GM12878 (cell line): ENCODE data around the gene COQ6.
"Not testable (repeated sequence)": the region's sequence is repeated elsewhere in the genome, so short reads cannot be mapped to it uniquely, and the experiment has no call there.

ENCODE experiments used
- CTCF ChIP-seq, 3 experiments: IDR thresholded peaks in 2 of 3; conservative IDR thresholded peaks in 1 of 3; 2 replicates each; pipeline ENCODE4 v1.5.1; 2011; ENCODE audit warnings: low read depth in 3 of 3, low read length in 3 of 3, mild to moderate bottlenecking in 3 of 3, control low read depth in 2 of 3, moderate library complexity in 2 of 3, inconsistent platforms in 1 of 3, mixed read lengths in 1 of 3; ENCODE audit not compliant: control insufficient read depth in 2 of 3, insufficient read depth in 1 of 3; ENCODE audit errors: extremely low read depth in 1 of 3
- EP300 ChIP-seq, 2 experiments: fragments of 150-350 bp in 1 of 2; IDR thresholded peaks; 2 replicates each; pipeline ENCODE4 v1.6.1; 2011 to 2012; ENCODE audit warnings: low read depth in 2 of 2, low read length in 2 of 2, borderline replicate concordance in 1 of 2, improper control_type of control experiment in 1 of 2, inconsistent platforms in 1 of 2; ENCODE audit not compliant: control insufficient read depth in 1 of 2
- MYC ChIP-seq: IDR thresholded peaks from 2 replicates; pipeline ENCODE4 v1.6.1; 2011; ENCODE audit warnings: mild to moderate bottlenecking, low read length, moderate library complexity, inconsistent platforms; ENCODE audit not compliant: insufficient read depth, insufficient replicate concordance, insufficient read length, severe bottlenecking
- PBX3 ChIP-seq: IDR thresholded peaks from 2 replicates; pipeline ENCODE4 v1.6.1; 2011; ENCODE audit warnings: mild to moderate bottlenecking, low read depth, low read length, moderate library complexity; ENCODE audit not compliant: insufficient replicate concordance
- PML ChIP-seq: IDR thresholded peaks from 2 replicates; pipeline ENCODE4 v1.6.1; 2012; ENCODE audit warnings: low read length, inconsistent platforms
- POLR2AphosphoS5 ChIP-seq: IDR thresholded peaks from 2 replicates; pipeline ENCODE4 v1.6.1; 2011; ENCODE audit warnings: mild to moderate bottlenecking, low read length, inconsistent platforms
- REST ChIP-seq: IDR thresholded peaks from 2 replicates; pipeline ENCODE4 v1.6.1; 2012; ENCODE audit warnings: mild to moderate bottlenecking, low read depth, low read length
- TAF1 ChIP-seq: IDR thresholded peaks from 2 replicates; pipeline ENCODE4 v1.6.1; 2011; ENCODE audit warnings: mild to moderate bottlenecking, low read depth, low read length, borderline replicate concordance
- USF1 ChIP-seq: IDR thresholded peaks from 2 replicates; pipeline ENCODE4 v1.6.1; 2011; ENCODE audit warnings: borderline replicate concordance, low read depth, mild to moderate bottlenecking, moderate library complexity, mixed read lengths, low read length; ENCODE audit not compliant: insufficient read depth; ENCODE audit errors: extremely low read length
- ZBTB40 ChIP-seq: fragments of 450-650 bp; IDR thresholded peaks from 2 replicates; pipeline ENCODE4 v1.6.1; 2016; ENCODE audit warnings: mild to moderate bottlenecking, moderate library complexity, borderline replicate concordance

- not testable (repeated sequence) for TF ChIP-seq EP300 (IDR thresholded peaks at IDR 0.05; ENCODE audit: borderline replicate concordance in 1 of 2, control insufficient read depth in 1 of 2, low read depth in 2 of 2, low read length in 2 of 2); CTCF (IDR thresholded peaks at IDR 0.05 in 2 of 3, conservative IDR thresholded peaks at IDR 0.05 in 1 of 3; ENCODE audit: control insufficient read depth in 2 of 3, extremely low read depth in 1 of 3, insufficient read depth in 1 of 3, low read depth in 3 of 3, low read length in 3 of 3); USF1; POLR2AphosphoS5; PBX3; PML; TAF1; REST; MYC; ZBTB40
These were observed 55.6 kb downstream of the COQ6 start for GRCh38 chr14:74005664-74006063.
